Kidney epithelial cell (primary cell): ENCODE data around the gene ADAMTS6. TPM values are rescaled to one million over a fixed set of nuclear protein-coding genes. Genes with fewer than 3 reads are reported as not detected.

Experiments used
- DNase-seq: peaks from one replicate; pipeline ENCODE4 v3.0.0-alpha.2; 2010; ENCODE audit warnings: low read depth
- H3K27me3 ChIP-seq: 2 replicates; pipeline ENCODE4 v1.6.0; 2011; ENCODE audit warnings: low read length; ENCODE audit not compliant: control insufficient read depth, insufficient read depth
- H3K36me3 ChIP-seq: 2 replicates; pipeline ENCODE4 v1.5.1; 2011; ENCODE audit warnings: low read length; ENCODE audit not compliant: control insufficient read depth, insufficient read depth
- H3K4me3 ChIP-seq: 2 replicates; pipeline ENCODE4 v1.5.1; 2011; ENCODE audit warnings: low read depth, mild to moderate bottlenecking, control low read depth, low read length
- total RNA-seq: library from RNA; depleted of rRNA; stranded (reverse); fragments of >200 nt; gene quantifications from 2 replicates; pipeline ENCODE4 v1.2.3, GENCODE V29; 2015
- TF ChIP-seq, protein P1 (sequence below): IDR thresholded peaks from 2 replicates; pipeline ENCODE4 v1.5.1; 2011; ENCODE audit warnings: mild to moderate bottlenecking, moderate library complexity, low read length, control low read depth, inconsistent platforms; ENCODE audit not compliant: insufficient read depth, poor library complexity, severe bottlenecking

The ADAMTS6 gene
- total RNA-seq, 1 donor from 2014 or later, result 15.3 TPM

DNA sequence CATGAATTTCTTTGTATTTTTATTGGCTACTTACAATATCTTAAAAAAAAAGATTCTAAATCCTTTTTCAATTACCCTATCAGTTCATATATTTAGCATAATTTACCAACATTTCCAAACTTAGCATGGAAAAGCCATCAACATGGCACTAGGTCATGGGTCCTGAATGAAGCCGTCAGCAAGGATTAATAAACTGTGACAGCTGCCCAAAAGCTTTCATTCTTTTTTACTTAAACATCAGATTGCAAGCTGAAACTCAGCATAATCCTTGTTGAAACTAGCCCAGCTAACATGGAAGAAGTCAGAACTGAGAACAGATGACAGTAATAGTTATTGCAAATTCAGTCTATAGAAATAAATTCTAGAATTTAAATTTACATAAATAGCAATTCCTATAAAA is 209.8 kb downstream of the ADAMTS6 start:
- DNase-seq, result no peak
- Histone ChIP-seq H3K27me3 (no peaks in the 10 kb centered on the region), H3K36me3 (no peaks in the 10 kb centered on the region), H3K4me3 (no peak overlapping the region)
- TF ChIP-seq, protein P1, sequence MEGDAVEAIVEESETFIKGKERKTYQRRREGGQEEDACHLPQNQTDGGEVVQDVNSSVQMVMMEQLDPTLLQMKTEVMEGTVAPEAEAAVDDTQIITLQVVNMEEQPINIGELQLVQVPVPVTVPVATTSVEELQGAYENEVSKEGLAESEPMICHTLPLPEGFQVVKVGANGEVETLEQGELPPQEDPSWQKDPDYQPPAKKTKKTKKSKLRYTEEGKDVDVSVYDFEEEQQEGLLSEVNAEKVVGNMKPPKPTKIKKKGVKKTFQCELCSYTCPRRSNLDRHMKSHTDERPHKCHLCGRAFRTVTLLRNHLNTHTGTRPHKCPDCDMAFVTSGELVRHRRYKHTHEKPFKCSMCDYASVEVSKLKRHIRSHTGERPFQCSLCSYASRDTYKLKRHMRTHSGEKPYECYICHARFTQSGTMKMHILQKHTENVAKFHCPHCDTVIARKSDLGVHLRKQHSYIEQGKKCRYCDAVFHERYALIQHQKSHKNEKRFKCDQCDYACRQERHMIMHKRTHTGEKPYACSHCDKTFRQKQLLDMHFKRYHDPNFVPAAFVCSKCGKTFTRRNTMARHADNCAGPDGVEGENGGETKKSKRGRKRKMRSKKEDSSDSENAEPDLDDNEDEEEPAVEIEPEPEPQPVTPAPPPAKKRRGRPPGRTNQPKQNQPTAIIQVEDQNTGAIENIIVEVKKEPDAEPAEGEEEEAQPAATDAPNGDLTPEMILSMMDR, result no peak

DNA sequence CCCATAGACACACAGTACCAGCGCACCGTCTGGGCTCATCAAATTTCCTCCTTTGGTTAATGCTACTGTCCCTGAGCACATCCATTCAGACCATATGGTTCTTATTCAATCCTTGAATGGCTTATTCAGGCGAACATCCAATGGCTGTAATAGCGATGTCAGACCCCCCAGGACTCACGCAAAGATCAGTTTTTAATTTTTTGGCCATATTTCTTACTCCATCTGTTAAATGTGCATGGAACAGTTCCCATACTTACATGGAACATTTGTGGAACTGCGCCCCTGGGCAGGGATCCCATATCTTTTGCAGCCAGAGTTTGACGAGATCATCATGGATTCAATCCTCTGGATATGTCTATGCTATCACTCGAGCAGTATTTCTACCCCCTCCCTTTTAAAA is 213.2 kb downstream of the ADAMTS6 start:
- no peaks in the 10 kb centered on the region for H3K36me3 ChIP-seq
- no peak for DNase-seq
- H3K4me3 ChIP-seq, result no peak overlapping the region
- TF ChIP-seq, protein P1, result no peak
- H3K27me3 ChIP-seq, result no peaks in the 10 kb centered on the region

DNA sequence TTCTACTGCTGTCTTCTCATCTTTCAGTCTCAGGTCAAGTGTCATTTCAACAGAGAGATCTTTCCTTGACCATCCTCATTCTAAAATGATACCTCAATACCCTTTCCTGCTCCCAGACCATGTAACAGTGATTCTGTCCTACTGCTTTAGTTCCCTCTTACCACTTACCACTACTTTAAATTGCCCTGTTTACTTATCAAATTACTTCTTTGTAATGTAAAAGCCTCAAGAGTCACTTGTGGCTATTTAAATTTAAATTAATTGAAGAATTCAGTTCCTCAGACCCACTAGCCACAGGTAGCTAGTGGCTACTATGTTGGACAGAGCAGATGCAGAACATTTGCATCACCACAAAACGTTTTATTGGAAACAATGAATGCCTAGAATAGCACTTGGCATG is 217.3 kb downstream of the ADAMTS6 start:
- Histone ChIP-seq H3K4me3 (no peak overlapping the region), H3K36me3 (no peaks in the 10 kb centered on the region), H3K27me3 (no peaks in the 10 kb centered on the region)
- TF ChIP-seq, protein P1, result no peak
- no peak for DNase-seq

DNA sequence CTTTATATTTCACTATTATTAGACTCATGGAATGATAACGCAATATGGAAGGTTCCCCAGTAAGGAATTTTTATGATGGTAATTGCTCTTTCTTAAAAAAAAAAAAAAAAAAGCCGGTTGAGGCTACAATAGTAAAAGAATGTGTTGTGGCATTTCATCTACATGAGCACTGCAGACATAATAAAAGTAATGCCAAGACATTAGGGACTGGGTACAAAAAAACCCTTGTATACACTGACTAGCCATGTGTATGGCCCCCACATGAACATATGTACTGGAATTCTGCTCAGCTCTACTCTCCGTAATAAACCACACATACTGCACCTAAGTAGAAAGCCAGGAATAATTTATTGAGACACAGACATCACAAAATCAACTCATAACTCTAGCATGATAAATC is 218.4 kb downstream of the ADAMTS6 start:
- Histone ChIP-seq H3K36me3 (no peaks in the 10 kb centered on the region), H3K4me3 (no peak overlapping the region), H3K27me3 (no peaks in the 10 kb centered on the region)
- DNase-seq, result no peak
- TF ChIP-seq, protein P1, result no peak

- peak; percentile 23 for DNase-seq
- no peak overlapping the region for H3K4me3 ChIP-seq
Observed at GRCh38 chr5:65262649-65263059, 219.1 kb downstream of the ADAMTS6 start.

GRCh38 chr5:65262096-65262495 is 219.6 kb downstream of the ADAMTS6 start:
- DNase-seq, result peak; percentile 1
- TF ChIP-seq, protein P1, result no peak
- Histone ChIP-seq H3K4me3 (no peak overlapping the region), H3K36me3 (no peaks in the 10 kb centered on the region), H3K27me3 (no peaks in the 10 kb centered on the region)

More at GRCh38 chr5:65262649-65263059, 219.1 kb downstream of the ADAMTS6 start:
- no peaks in the 10 kb centered on the region for H3K27me3 ChIP-seq
- TF ChIP-seq, protein P1, result no peak
- no peaks in the 10 kb centered on the region for H3K36me3 ChIP-seq
